SK-N-SH (cell line): ENCODE measurements around the gene SLC10A7. TPM values are rescaled to one million over a fixed set of nuclear protein-coding genes. Genes with fewer than 3 reads are reported as not detected.

ENCODE experiments used
- CTCF ChIA-PET: fragments of 300-600, 350-600 bp; formaldehyde crosslinking; extraction: SDS; loops from one replicate; lab custom pipeline; 2021; lab: Yijun Ruan, JAX
- POLR2A ChIA-PET: fragments of 350-600 bp; sonication (Branson Sonifier 250); formaldehyde crosslinking; extraction: SDS; loops from one replicate; lab custom pipeline; 2020; ENCODE audit warnings: antibody characterized with exemption, inconsistent platforms; lab: Yijun Ruan, JAX
- DNase-seq: peaks from one replicate; pipeline ENCODE4 v3.0.0; 2012
- H2AFZ ChIP-seq: fragments of 200-600 bp; sonication (generic); 2 replicates; pipeline ENCODE4 v1.8.1; 2016; ENCODE audit warnings: antibody characterized with exemption, mild to moderate bottlenecking, low read depth
- H3F3A ChIP-seq: fragments of 200-600 bp; sonication (generic); replicated peaks from 2 replicates; pipeline ENCODE3; 2016; ENCODE audit warnings: antibody characterized with exemption, mild to moderate bottlenecking; ENCODE audit not compliant: insufficient read depth
- H3K27ac ChIP-seq, 2 experiments: fragments of 200-500 bp in 1 of 2; fragments of 200-600 bp in 1 of 2; sonication (Bioruptor generic) in 1 of 2; sonication (generic), shearing (Covaris generic) in 1 of 2; 2 replicates each; pipeline versions ENCODE4 v1.5.1 to v1.6.1; 2014 to 2016; ENCODE audit warnings: low read depth in 2 of 2, inconsistent platforms in 1 of 2, low read length in 1 of 2, mild to moderate bottlenecking in 1 of 2, mixed read lengths in 1 of 2
- H3K27me3 ChIP-seq: fragments of 200-600 bp; sonication (generic), shearing (Covaris generic); 2 replicates; pipeline ENCODE4 v1.6.1; 2016; ENCODE audit warnings: mixed run types; ENCODE audit not compliant: insufficient read depth
- H3K36me3 ChIP-seq, 2 experiments: fragments of 200-500 bp in 1 of 2; fragments of 200-600 bp in 1 of 2; sonication (Bioruptor generic) in 1 of 2; sonication (generic) in 1 of 2; replicated peaks in 1 of 2; 2 replicates each; pipeline versions ENCODE3 to v1.5.1; 2014 to 2016; ENCODE audit warnings: low read length in 1 of 2, mild to moderate bottlenecking in 1 of 2; ENCODE audit not compliant: insufficient read depth in 2 of 2, control insufficient read depth in 1 of 2
- H3K4me1 ChIP-seq, 2 experiments: fragments of 200-500 bp in 1 of 2; fragments of 200-600 bp in 1 of 2; sonication (Bioruptor generic) in 1 of 2; sonication (generic), shearing (Covaris generic) in 1 of 2; 2 replicates each; pipeline versions ENCODE4 v1.5.1 to v1.6.1; 2014 to 2016; ENCODE audit warnings: low read depth in 1 of 2, low read length in 1 of 2, mixed run types in 1 of 2; ENCODE audit not compliant: insufficient read depth in 2 of 2, control insufficient read depth in 1 of 2
- H3K4me2 ChIP-seq: fragments of 200-600 bp; sonication (generic), shearing (Covaris generic); 2 replicates; pipeline ENCODE4 v1.6.1; 2017; ENCODE audit warnings: mixed run types
- H3K4me3 ChIP-seq, 2 experiments: fragments of 200-500 bp in 1 of 2; fragments of 200-600 bp in 1 of 2; sonication (Bioruptor generic) in 1 of 2; sonication (generic), shearing (Covaris generic) in 1 of 2; 2 replicates each; pipeline versions ENCODE4 v1.5.1 to v1.8.1; 2014 to 2016; ENCODE audit warnings: low read depth in 2 of 2, inconsistent platforms in 1 of 2, low read length in 1 of 2, mild to moderate bottlenecking in 1 of 2, mixed read lengths in 1 of 2, moderate library complexity in 1 of 2
- H3K79me2 ChIP-seq: fragments of 200-600 bp; sonication (generic); 2 replicates; pipeline ENCODE4 v1.8.1; 2017; ENCODE audit warnings: mild to moderate bottlenecking; ENCODE audit not compliant: insufficient read depth
- H3K9ac ChIP-seq: fragments of 200-600 bp; sonication (generic); 2 replicates; pipeline ENCODE4 v1.6.1; 2017; ENCODE audit warnings: mixed run types
- H3K9me2 ChIP-seq: fragments of 200-600 bp; sonication (generic); 2 replicates; pipeline ENCODE4 v1.6.1; 2017; ENCODE audit warnings: mixed run types
- H3K9me3 ChIP-seq: fragments of 200-600 bp; sonication (generic); 2 replicates; pipeline ENCODE4 v1.6.1; 2017; ENCODE audit warnings: mixed run types, mild to moderate bottlenecking, moderate library complexity
- H4K20me1 ChIP-seq: fragments of 200-600 bp; sonication (generic); 2 replicates; pipeline ENCODE4 v1.6.1; 2017; ENCODE audit warnings: mild to moderate bottlenecking, mixed run types; ENCODE audit not compliant: insufficient read depth
- CHD2 ChIP-seq: fragments of 150-350 bp; IDR thresholded peaks from 2 replicates; pipeline ENCODE4 v1.6.1; 2018; ENCODE audit warnings: low read length; ENCODE audit not compliant: partially characterized antibody
- EP300 ChIP-seq, 2 experiments: IDR thresholded peaks; 2 replicates each; pipeline versions ENCODE4 v1.4.0 to v1.6.1; 2012; ENCODE audit warnings: borderline replicate concordance in 1 of 2, low read depth in 1 of 2, low read length in 1 of 2
- FOXJ3 ChIP-seq: sonication (generic); formaldehyde crosslinking; IDR thresholded peaks from 2 replicates; pipeline ENCODE4 v1.5.1; 2020; ENCODE audit warnings: mild to moderate bottlenecking, missing genetic modification reagents
- FOXM1 ChIP-seq: IDR thresholded peaks from 2 replicates; pipeline ENCODE4 v1.4.0; 2012; ENCODE audit warnings: low read depth, mild to moderate bottlenecking
- GABPA ChIP-seq: IDR thresholded peaks from 2 replicates; pipeline ENCODE4 v1.4.0; 2012; ENCODE audit warnings: low read depth, mild to moderate bottlenecking
- GATA2 ChIP-seq: sonication (generic); formaldehyde crosslinking; IDR thresholded peaks from 2 replicates; pipeline ENCODE4 v1.5.0; 2020; ENCODE audit warnings: mild to moderate bottlenecking, missing genetic modification reagents
- JUND ChIP-seq: IDR thresholded peaks from 2 replicates; pipeline ENCODE4 v1.4.0; 2012
- MXI1 ChIP-seq: IDR thresholded peaks from 2 replicates; pipeline ENCODE4 v1.6.1; 2012; ENCODE audit warnings: mild to moderate bottlenecking, low read depth, low read length, improper control_type of control experiment
- NRF1 ChIP-seq: IDR thresholded peaks from 2 replicates; pipeline ENCODE4 v1.6.1; 2012; ENCODE audit warnings: low read depth, mild to moderate bottlenecking, low read length
- PBX3 ChIP-seq: IDR thresholded peaks from 2 replicates; pipeline ENCODE4; 2012
- POLR2AphosphoS5 ChIP-seq: IDR thresholded peaks from 2 replicates; pipeline ENCODE4 v1.6.1; 2012; ENCODE audit warnings: low read depth, low read length
- RAD21 ChIP-seq: IDR thresholded peaks from 2 replicates; pipeline ENCODE4 v1.6.1; 2012; ENCODE audit warnings: mild to moderate bottlenecking, low read length
- RCOR1 ChIP-seq: fragments of 150-350 bp; IDR thresholded peaks from 2 replicates; pipeline ENCODE4 v1.6.1; 2017; ENCODE audit warnings: antibody characterized with exemption, low read length
- RFX5 ChIP-seq: IDR thresholded peaks from 2 replicates; pipeline ENCODE4 v1.6.1; 2012; ENCODE audit warnings: mild to moderate bottlenecking, improper control_type of control experiment, low read length
- TCF12 ChIP-seq: IDR thresholded peaks from 2 replicates; pipeline ENCODE4 v1.4.0; 2012
- TEAD4 ChIP-seq: IDR thresholded peaks from 2 replicates; pipeline ENCODE4 v1.4.0; 2012; ENCODE audit warnings: mild to moderate bottlenecking, borderline replicate concordance; ENCODE audit not compliant: insufficient read depth
- YY1 ChIP-seq: IDR thresholded peaks from 2 replicates; pipeline ENCODE4 v1.4.0; 2012; ENCODE audit warnings: low read depth, mild to moderate bottlenecking
- WGBS: methylation state at CpG from one replicate; pipeline ENCODE4 v1.1.6; 2017; ENCODE audit warnings: low lambda C conversion rate; 5-methylcytosine and 5-hydroxymethylcytosine counted together
- polyA plus RNA-seq, 3 experiments: library from polyadenylated mRNA; depleted of rRNA; stranded (reverse); fragments of >200 nt; gene quantifications; 2 replicates each; pipeline ENCODE4 v1.2.3, GENCODE V29; 2012
- TF ChIP-seq, protein P1 (sequence below): IDR thresholded peaks from 2 replicates; pipeline ENCODE4 v1.4.0; 2012; ENCODE audit warnings: low read depth, borderline replicate concordance

SLC10A7 gene
- polyA plus RNA-seq, 1 of the 3 experiments (the other 2 are of a cell fraction), result 3.3 TPM

DNA sequence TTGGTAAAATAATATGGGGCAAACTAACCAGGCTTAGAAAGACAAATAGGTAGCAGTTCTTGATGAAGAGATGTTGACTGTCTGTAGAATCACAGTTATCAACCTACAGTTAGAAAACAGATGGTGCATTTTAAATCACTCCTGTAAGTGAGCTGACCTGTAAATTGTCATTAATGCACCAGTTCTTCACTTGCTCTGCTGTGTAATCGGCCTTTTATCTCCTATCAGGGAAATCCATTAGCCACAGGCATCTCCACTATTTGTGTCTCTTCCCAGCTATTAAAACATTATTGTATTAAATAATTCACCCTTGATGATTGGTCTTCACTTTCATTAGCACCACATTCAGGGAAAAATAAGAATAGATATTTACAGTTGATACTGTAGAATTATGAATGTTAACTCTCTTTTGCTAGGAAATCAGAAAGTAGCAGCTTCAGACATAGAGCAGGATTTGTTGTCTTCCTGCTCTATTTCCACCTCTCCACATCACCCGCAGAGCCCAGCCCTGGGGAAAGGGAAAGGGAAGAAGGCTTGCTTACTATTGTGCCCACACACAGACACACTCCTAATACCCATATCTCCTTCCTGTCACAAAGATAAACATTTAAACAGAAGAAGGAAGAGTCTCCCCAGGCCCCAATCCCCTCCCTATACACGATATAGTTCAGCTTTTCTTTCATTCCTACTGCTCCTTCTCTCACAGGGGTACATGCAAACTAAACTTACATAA is 210.3 kb downstream of the SLC10A7 start:
- no peak overlapping the region for H2AFZ ChIP-seq
- H3K27me3 ChIP-seq, result no peaks in the 10 kb centered on the region
- H3K79me2 ChIP-seq, result no peaks in the 10 kb centered on the region
- peaks cover 9 to 14% of the 10 kb centered on the region in 2 experiments; a peak in 3 of 4 replicates for H3K4me1 ChIP-seq
- CTCF ChIA-PET, result interaction anchor here (1.1 to 2.1 kb wide), 7 partner anchors 9 to 74 kb away, joined by 3 to 11 read pairs (median 4); no protein-coding TSS in a partner anchor
- H3K36me3 ChIP-seq, result no peaks in the 10 kb centered on the region
- H3K9ac ChIP-seq, result no peak overlapping the region
- H4K20me1 ChIP-seq, result no peaks in the 10 kb centered on the region
- peak overlapping the region; percentile 59 for H3K4me2 ChIP-seq
- H3F3A ChIP-seq, result no peaks in the 10 kb centered on the region
- WGBS, result 28% methylated on average over 3 of the region's 3 CpGs
- H3K27ac ChIP-seq, result peak overlapping the region in 1 of 2 experiments; percentile 88; a peak in 2 of 4 replicates
- TF ChIP-seq EP300 (IDR thresholded peaks at IDR 0.05; ENCODE audit: borderline replicate concordance in 1 of 2, low read depth in 1 of 2, low read length in 1 of 2) (peak in 1 of 2 experiments; percentile 87; a peak in 2 of 4 replicates), POLR2AphosphoS5 (0 out of 2 replicates have a peak, but pooled peaks have one; percentile 21), PBX3 (no peak), TEAD4 (peak; percentile 24; the same call in 1 of the 2 replicates), TCF12 (peak; percentile 29; the same call in 1 of the 2 replicates), RCOR1 (peak; percentile 81), CHD2 (peak; percentile 76), FOXM1 (no peak), GATA2 (CRISPR knock-in tag) (peak; percentile 91), JUND (0 out of 2 replicates have a peak, but pooled peaks have one; percentile 3), FOXJ3 (CRISPR knock-in tag) (peak; percentile 55; the same call in 1 of the 2 replicates)
- H3K4me3 ChIP-seq, result no peak overlapping the region
- no peaks in the 10 kb centered on the region for H3K9me3 ChIP-seq
- DNase-seq, result peak; percentile 44
- no peaks in the 10 kb centered on the region for H3K9me2 ChIP-seq
- POLR2A ChIA-PET, result interaction anchor here (0.9 kb wide), 1 partner anchor 375 kb away, joined by 4 read pairs; no protein-coding TSS in a partner anchor

- ChIA-PET CTCF (interaction anchor here (1.4 to 2.1 kb wide), 3 partner anchors 15 to 31 kb away, joined by 3 to 11 read pairs (median 6); no protein-coding TSS in a partner anchor), POLR2A (no interaction called here)
- TF ChIP-seq RFX5 (no peak), RAD21 (no peak), NRF1 (no peak), GABPA (no peak), YY1 (no peak), TEAD4 (no peak), MXI1 (no peak)
- TF ChIP-seq, protein P1, sequence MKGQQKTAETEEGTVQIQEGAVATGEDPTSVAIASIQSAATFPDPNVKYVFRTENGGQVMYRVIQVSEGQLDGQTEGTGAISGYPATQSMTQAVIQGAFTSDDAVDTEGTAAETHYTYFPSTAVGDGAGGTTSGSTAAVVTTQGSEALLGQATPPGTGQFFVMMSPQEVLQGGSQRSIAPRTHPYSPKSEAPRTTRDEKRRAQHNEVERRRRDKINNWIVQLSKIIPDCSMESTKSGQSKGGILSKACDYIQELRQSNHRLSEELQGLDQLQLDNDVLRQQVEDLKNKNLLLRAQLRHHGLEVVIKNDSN, result no peak
- no peaks in the 10 kb centered on the region for H3K79me2 ChIP-seq
- no peaks in the 10 kb centered on the region for H4K20me1 ChIP-seq
- H3F3A ChIP-seq, result no peaks in the 10 kb centered on the region
- DNase-seq, result no peak
- H3K4me1 ChIP-seq, result peaks cover 9 to 14% of the 10 kb centered on the region in 2 experiments; a peak in 3 of 4 replicates
- peak overlapping the region in 1 of 2 experiments; percentile 88; a peak in 2 of 4 replicates for H3K27ac ChIP-seq
- no peak overlapping the region for H3K4me2 ChIP-seq
- H3K9me3 ChIP-seq, result no peaks in the 10 kb centered on the region
- no peaks in the 10 kb centered on the region for H3K36me3 ChIP-seq
- H2AFZ ChIP-seq, result no peak overlapping the region
- no peak overlapping the region for H3K4me3 ChIP-seq
- H3K9ac ChIP-seq, result no peak overlapping the region
- no peaks in the 10 kb centered on the region for H3K9me2 ChIP-seq
- no peaks in the 10 kb centered on the region for H3K27me3 ChIP-seq
Measured at GRCh38 chr4:146310319-146311021, 211.3 kb downstream of the SLC10A7 start.
